Upper lobe of left lung (tissue), 6 donors: Measurements from ENCODE around the gene CARD9. TPM values are rescaled to one million over a fixed set of nuclear protein-coding genes. Genes with fewer than 3 reads are reported as not detected.
A peak's percentile ranks its signal among the peaks of the same experiment; 100 is the strongest.

Experiments used
- ATAC-seq, 2 donors: fragments of 200-7000 bp; cut with Tn5 transposase; one replicate each; pipeline ENCODE4 v1.9.1; 2022; ENCODE audit warnings: mild to moderate bottlenecking in 2 of 2, moderate library complexity in 2 of 2; ENCODE audit not compliant: low FRiP score in 2 of 2
- DNase-seq, 2 donors: peaks; one replicate each; pipeline ENCODE4 v3.0.0-alpha.2; 2019 to 2020
- H3K27ac ChIP-seq, 4 donors: fragments of 200-600 bp; sonication (generic); one replicate each; pipeline ENCODE4 v1.5.1; 2016 to 2019
- H3K27me3 ChIP-seq, 4 donors: fragments of 200-600 bp; sonication (generic); one replicate each; pipeline ENCODE4 v1.5.1; 2017 to 2019
- H3K36me3 ChIP-seq, 4 donors: fragments of 200-600 bp; sonication (generic); one replicate each; pipeline ENCODE4 v1.5.1; 2016 to 2019
- H3K4me1 ChIP-seq, 4 donors: fragments of 200-600 bp; sonication (generic); one replicate each; pipeline ENCODE4 v1.5.1; 2018 to 2019
- H3K4me3 ChIP-seq, 4 donors: fragments of 200-600 bp; sonication (generic); one replicate each; pipeline ENCODE4 v1.5.1; 2017 to 2019; ENCODE audit warnings: mild to moderate bottlenecking in 2 of 4, moderate library complexity in 1 of 4
- H3K9me3 ChIP-seq, 4 donors: fragments of 200-600 bp; sonication (generic); one replicate each; pipeline ENCODE4 v1.5.1; 2018 to 2019
- EP300 ChIP-seq, 4 donors: sonication (generic); formaldehyde crosslinking; IDR thresholded peaks; one replicate each; pipeline ENCODE4 v1.5.1; 2017; ENCODE audit warnings: antibody characterized with exemption in 4 of 4, control low read depth in 2 of 4
- POLR2A ChIP-seq, 4 donors: fragments of 450-650 bp; IDR thresholded peaks; one replicate each; pipeline ENCODE4 v1.5.1; 2016 to 2017; ENCODE audit warnings: antibody characterized with exemption in 4 of 4, mild to moderate bottlenecking in 2 of 4
- POLR2AphosphoS5 ChIP-seq, 2 donors: sonication (generic); formaldehyde crosslinking; IDR thresholded peaks; one replicate each; pipeline ENCODE4 v1.5.1; 2017; ENCODE audit warnings: antibody characterized with exemption in 2 of 2
- WGBS, 2 donors: methylation state at CpG; one replicate each; pipeline ENCODE4 v1.1.5; 2017 to 2018; 5-methylcytosine and 5-hydroxymethylcytosine counted together
- total RNA-seq, 6 donors: library from RNA; depleted of rRNA in 4 of 6; stranded (reverse); fragments of >200 nt in 4 of 6; gene quantifications; one replicate each; pipeline versions ENCODE4 v1.1.0 to v1.2.1, GENCODE V29; 2016 to 2021
- TF ChIP-seq, protein P1 (sequence below), 6 experiments: fragments of 450-650 bp in 4 of 6; fragments of 200-600 bp in 2 of 6; sonication (generic) in 2 of 6; IDR thresholded peaks; one replicate each; pipeline ENCODE4 v1.5.1; 2016 to 2019; ENCODE audit warnings: antibody characterized with exemption in 6 of 6
- donor health status: DM: no; HTN: no; CAD: no; lungs with moderate emphysema.
- donor health status: DM: no; HTN: yes; CAD: no; lungs with severe emphysema.

CARD9 gene
- total RNA-seq, 6 donors from 2014 or later, result 3.5 to 30.4 (median 16.8) TPM

DNA sequence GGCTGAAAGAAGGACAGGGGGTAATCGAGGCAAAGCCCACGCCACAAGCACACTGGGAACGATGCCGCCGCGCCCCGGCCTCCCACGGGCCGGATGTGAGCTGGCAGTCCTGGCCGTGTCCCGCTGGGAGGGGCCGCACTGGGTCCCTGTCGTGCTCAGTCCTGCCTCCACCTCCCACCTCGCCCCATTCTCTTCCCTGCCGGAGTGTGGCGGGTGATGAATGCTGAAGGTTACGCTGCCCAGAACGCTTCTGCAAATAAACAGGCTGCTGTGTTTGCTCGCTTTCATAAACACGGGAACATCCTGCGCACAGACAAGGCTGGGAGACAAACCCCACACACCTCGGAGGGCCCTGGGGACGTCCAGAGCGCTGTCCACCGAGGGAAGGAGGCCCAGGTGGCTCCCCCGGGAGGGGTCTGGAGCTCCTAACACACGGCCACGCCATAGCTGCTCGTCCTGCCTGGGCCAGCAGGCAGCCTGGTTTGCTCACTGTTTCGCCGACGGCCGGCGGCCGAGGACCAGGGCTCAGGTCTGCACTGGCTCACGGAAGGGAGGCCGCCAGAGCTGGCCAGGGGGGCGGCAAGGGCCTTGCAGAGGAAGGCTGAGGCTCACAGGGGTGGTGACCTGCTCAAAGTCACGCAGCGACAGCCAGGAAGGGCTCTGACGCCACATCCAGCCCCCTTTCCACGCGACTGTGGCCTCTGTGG, 12.3 kb downstream of the CARD9 start:
- TF ChIP-seq EP300 (IDR thresholded peaks at IDR 0.05), result no peak
- TF ChIP-seq, protein P1, sequence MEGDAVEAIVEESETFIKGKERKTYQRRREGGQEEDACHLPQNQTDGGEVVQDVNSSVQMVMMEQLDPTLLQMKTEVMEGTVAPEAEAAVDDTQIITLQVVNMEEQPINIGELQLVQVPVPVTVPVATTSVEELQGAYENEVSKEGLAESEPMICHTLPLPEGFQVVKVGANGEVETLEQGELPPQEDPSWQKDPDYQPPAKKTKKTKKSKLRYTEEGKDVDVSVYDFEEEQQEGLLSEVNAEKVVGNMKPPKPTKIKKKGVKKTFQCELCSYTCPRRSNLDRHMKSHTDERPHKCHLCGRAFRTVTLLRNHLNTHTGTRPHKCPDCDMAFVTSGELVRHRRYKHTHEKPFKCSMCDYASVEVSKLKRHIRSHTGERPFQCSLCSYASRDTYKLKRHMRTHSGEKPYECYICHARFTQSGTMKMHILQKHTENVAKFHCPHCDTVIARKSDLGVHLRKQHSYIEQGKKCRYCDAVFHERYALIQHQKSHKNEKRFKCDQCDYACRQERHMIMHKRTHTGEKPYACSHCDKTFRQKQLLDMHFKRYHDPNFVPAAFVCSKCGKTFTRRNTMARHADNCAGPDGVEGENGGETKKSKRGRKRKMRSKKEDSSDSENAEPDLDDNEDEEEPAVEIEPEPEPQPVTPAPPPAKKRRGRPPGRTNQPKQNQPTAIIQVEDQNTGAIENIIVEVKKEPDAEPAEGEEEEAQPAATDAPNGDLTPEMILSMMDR (IDR thresholded peaks at IDR 0.05), result no peak
- TF ChIP-seq POLR2AphosphoS5 (IDR thresholded peaks at IDR 0.05), result peak; percentile 17 to 26
- TF ChIP-seq POLR2A (IDR thresholded peaks at IDR 0.05), result no peak
- Histone ChIP-seq H3K9me3 (no peaks in the 10 kb centered on the region), H3K27me3 (no peaks in the 10 kb centered on the region), H3K36me3 (peaks cover 0 to 20% (median 11%) of the 10 kb centered on the region in 4 donors), H3K4me3 (no peak overlapping the region), H3K27ac (peak overlapping the region in 3 of 4 donors; percentile 74 to 97 (median 91)), H3K4me1 (peaks cover 22 to 34% (median 28%) of the 10 kb centered on the region in 4 donors)
- 82 to 84% methylated on average over 30 to 43 of the region's 43 CpGs for WGBS, 2 donors
- ATAC-seq (no peak), DNase-seq (no peak)

DNA sequence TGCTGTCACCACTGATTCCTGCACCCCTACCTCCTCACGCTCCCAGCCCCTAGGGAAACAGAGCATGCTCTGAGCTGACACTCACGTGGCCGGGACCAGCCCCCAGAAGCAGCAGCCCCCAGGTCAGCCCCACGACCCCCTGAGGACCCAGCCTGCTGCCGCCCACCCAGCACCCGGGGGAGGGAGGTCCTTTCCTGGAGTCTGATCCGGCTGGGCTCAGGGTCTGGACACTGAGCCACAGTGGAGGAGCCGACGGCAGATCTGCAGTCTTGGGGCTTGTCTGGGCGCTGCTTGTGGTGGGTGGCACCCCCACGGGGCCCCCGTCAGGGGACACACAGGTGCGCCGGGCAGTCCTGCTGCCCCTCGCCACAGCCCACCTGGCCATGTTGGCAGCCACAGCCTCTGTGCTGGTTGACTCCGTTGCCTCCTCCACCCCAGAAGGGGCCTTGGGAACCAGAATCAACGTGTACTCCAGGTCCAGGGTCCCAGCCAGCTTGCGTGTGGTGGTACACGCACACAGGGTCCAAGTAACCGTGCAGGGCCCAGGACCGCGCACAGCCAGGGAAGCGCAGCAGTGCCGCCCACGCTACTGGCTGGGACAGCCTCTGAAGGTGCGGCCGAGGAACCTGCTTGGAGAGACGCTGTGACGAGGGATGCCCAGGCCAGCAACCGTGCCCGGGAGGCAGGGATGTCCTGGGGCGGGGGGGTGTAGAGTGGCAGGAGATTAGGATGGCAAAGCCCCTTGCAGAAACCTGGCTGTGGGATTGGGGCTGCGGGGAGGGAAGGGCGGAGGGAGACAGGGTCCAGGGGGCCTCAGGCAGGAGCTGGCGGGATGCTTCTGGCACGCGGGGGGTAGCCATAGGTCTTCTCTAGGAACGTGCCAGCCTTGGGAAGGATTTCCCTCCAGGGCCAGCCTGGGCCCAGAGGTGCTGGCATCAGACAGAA, 13.4 kb downstream of the CARD9 start:
- ATAC-seq (no peak), DNase-seq (no peak)
- no peaks in the 10 kb centered on the region for H3K27me3 ChIP-seq
- peaks cover 0 to 25% (median 12%) of the 10 kb centered on the region in 4 donors for H3K36me3 ChIP-seq
- H3K4me3 ChIP-seq, result no peak overlapping the region
- H3K27ac ChIP-seq, result peak overlapping the region in 3 of 4 donors; percentile 0 to 97 (median 91)
- WGBS, 2 donors, result 88 to 96% methylated on average over 11 to 25 of the region's 38 CpGs
- H3K9me3 ChIP-seq, result no peaks in the 10 kb centered on the region
- peaks cover 15 to 36% (median 28%) of the 10 kb centered on the region in 4 donors for H3K4me1 ChIP-seq
- no peak for TF ChIP-seq EP300 (IDR thresholded peaks at IDR 0.05)
- TF ChIP-seq POLR2A (IDR thresholded peaks at IDR 0.05), result no peak
- no peak for TF ChIP-seq POLR2AphosphoS5 (IDR thresholded peaks at IDR 0.05)
- TF ChIP-seq, protein P1 (IDR thresholded peaks at IDR 0.05), result no peak

DNA sequence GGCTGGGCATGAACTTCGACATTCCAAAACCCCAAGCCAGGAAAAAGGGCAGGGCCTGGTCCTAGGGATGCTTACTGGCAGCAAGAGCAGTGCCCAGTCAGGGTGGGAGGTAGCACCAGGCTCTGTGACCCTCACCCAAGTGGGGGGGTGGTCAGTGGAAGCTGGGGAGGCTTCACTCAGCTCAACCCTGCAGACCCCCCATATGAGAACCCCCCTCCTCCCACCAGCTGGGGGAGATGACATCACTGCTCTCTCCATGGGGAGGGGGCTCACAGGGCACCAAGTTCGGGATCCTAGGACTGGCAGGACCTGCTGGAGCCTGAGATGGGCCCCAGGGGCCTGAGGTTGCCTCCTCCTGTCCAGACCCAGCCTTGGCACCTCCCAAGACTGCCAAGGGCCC, 14.6 kb downstream of the CARD9 start:
- DNase-seq, result no peak
- TF ChIP-seq EP300 (IDR thresholded peaks at IDR 0.05) (no peak), POLR2AphosphoS5 (IDR thresholded peaks at IDR 0.05) (no peak)
- TF ChIP-seq, protein P1 (IDR thresholded peaks at IDR 0.05), result no peak
- H3K9me3 ChIP-seq, result no peaks in the 10 kb centered on the region
- no peaks in the 10 kb centered on the region for H3K27me3 ChIP-seq
- H3K27ac ChIP-seq, result no peak overlapping the region
- no peak for ATAC-seq
- WGBS, 2 donors, result 88 to 100% methylated on average over 1 of the region's 2 CpGs
- H3K4me3 ChIP-seq, result no peak overlapping the region
- peaks cover 16 to 33% (median 24%) of the 10 kb centered on the region in 4 donors for H3K4me1 ChIP-seq
- peaks cover 0 to 25% (median 12%) of the 10 kb centered on the region in 4 donors for H3K36me3 ChIP-seq

DNA sequence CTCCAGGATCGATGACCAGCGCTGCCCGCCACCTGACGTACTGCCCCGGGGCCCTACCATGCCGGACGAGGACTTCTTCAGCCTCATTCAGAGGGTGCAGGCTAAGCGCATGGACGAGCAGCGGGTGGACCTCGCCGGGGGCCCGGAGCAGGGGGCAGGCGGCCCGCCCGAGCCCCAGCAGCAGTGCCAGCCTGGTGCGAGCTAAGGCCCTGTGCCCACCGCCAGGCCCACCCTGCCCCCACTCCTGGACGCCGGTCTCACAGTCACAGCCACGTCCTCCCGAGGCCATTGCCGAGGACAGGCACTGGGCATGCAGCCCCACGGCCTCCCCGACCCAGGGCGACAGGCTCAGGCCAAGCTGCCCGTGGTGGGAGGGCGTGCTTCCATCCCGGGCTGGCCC, 15.5 kb downstream of the CARD9 start:
- Histone ChIP-seq H3K4me1 (peaks cover 12 to 34% (median 21%) of the 10 kb centered on the region in 4 donors), H3K36me3 (peaks cover 0 to 25% (median 12%) of the 10 kb centered on the region in 4 donors), H3K27me3 (no peaks in the 10 kb centered on the region), H3K9me3 (no peaks in the 10 kb centered on the region), H3K4me3 (no peak overlapping the region), H3K27ac (no peak overlapping the region)
- TF ChIP-seq, protein P1 (IDR thresholded peaks at IDR 0.05), result no peak
- TF ChIP-seq EP300 (IDR thresholded peaks at IDR 0.05), result no peak
- no peak for TF ChIP-seq POLR2AphosphoS5 (IDR thresholded peaks at IDR 0.05)
- TF ChIP-seq POLR2A (IDR thresholded peaks at IDR 0.05), result no peak
- DNase-seq (no peak), ATAC-seq (no peak)
- WGBS, 2 donors, result 86% methylated on average over 28 of the region's 29 CpGs; no CpG with 5 or more reads in 1 of the 2 donors
